GM21529 (cell line): Measurements from ENCODE around the gene FCHSD2.

Experiments
- ATAC-seq: cut with Tn5 transposase; IDR thresholded peaks from one replicate; pipeline ENCODE4 v1.9.1; 2021; ENCODE audit not compliant: unreplicated experiment

The FCHSD2 gene

DNA sequence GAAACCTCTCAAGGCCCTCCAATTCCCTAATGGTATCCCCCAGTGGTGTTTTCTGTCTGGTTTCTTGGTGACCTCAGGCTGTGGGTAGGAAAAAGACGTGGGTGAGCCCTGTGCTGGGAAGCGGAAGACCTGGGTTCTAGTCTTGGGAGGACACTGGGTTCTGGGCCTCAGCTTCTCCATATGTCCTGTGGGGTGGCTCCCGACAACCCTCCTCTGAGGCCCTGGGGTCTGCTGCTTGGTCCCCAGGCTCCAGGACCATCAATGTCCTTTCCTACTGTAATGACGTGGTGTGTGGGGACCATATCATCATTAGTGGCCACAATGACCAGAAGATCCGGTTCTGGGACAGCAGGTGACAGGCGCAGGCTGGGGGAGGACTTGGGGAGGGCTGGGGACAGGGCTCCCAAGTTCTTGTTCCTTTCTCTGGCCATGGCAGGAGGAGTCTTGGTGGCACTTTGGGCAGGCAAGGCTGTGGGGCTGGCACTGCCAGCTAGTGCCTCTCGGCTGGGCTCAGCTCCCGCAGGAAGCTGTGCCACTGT is 315.1 kb downstream of the FCHSD2 start:
- no peak for ATAC-seq

DNA sequence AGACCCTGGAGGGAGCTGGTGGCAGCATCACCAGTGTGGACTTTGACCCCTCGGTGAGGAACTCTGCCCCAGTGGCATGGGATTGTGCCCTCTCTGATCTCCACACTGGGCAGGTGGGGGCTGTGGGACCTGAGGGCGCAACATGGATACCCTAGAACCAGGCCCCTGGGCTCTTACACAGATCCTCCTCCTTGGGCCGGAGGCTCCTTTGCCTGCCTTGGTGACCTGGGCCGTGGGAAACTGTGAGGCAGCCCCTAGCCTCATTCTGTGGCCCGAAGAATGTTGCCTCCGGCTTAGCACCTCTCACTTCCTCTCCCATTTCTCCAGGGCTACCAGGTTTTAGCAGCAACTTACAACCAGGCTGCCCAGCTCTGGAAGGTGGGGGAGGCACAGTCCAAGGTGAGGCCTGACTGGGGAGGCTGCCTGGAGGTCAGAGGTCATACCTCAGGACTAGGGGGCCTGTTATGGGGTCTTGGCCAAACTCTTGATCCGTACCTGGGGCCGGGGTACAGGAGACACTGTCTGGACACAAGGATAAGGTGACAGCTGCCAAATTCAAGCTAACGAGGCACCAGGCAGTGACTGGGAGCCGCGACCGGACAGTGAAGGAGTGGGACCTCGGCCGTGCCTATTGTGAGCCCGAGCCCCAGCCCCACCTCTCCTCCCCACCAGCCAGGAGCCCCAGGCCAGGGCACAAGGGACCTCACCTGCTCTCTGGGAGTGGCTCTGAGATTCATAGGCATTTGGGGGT is 315.8 kb downstream of the FCHSD2 start:
- no peak for ATAC-seq

DNA sequence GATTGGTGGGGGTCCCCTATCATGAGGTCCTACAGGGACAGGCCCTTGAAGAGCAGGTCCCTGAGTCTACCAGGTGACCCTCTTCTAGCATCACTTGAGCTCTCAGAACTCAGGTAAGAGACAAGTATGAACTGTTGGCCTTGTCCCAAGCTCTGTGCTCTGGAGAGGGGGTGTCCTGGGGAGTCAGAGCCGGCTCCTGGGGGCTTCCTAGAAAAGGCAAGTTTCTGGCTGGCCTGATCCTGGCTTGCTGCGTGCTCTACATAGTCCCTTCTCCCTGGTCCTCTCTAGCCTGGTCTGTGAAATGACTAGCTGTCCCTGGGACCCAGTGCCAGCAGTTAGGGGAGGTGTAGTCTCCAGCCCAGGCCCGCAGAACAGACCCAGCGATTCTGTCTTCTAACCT is 316.5 kb downstream of the FCHSD2 start:
- no peak for ATAC-seq

DNA sequence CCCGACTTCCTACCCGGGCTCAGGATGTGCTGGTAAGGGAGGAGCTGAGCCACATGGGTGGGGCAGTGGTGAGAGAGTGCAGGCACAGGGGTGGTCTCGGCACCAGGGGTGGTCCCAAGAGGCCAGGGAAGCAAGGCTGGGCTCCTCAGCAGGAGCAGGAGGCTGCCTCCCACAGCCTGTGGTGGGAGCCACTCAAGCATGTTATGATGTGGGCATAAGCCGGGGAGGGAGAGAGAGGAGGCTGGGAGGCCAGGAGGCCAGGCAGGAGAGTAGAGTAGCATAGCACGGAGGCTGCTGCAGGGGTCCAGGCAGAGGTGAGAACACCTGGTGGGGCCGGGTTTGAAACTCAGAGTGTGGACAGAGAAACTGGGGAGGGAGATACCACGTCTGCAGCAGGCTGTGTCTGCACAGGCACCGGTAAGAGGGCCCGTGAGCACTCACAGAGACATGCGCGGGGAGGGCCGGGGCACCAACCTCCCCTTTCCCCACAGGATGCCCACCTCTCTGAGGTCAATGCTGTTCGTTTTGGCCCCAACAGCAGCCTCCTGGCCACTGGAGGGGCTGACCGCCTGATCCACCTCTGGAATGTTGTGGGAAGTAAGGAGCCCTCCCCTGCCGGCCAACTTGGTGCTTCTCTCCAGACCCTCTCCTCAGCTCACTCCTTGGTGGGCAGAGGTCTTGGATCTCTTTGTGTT is 317.2 kb downstream of the FCHSD2 start:
- ATAC-seq: no peak

DNA sequence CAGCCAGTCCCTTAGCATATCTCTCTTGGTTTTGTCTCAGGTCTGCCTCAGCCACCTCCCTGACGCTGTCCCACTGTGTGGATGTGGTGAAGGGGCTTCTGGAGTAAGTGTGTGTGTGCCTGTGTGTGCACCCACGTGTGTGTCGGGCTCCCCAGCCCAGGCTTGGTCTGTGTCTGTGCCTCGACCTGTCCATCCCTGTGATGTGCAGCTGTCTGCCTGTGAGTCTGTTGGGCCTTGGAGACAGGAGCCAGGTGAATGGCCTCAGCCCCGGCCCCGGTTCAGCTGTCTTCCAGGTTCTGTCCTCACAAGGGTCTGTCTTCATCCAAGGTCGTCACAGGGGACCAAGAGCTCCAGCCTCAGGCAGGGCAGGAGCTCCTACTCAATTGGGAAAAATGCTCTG is 318.1 kb downstream of the FCHSD2 start:
- ATAC-seq: no peak

DNA sequence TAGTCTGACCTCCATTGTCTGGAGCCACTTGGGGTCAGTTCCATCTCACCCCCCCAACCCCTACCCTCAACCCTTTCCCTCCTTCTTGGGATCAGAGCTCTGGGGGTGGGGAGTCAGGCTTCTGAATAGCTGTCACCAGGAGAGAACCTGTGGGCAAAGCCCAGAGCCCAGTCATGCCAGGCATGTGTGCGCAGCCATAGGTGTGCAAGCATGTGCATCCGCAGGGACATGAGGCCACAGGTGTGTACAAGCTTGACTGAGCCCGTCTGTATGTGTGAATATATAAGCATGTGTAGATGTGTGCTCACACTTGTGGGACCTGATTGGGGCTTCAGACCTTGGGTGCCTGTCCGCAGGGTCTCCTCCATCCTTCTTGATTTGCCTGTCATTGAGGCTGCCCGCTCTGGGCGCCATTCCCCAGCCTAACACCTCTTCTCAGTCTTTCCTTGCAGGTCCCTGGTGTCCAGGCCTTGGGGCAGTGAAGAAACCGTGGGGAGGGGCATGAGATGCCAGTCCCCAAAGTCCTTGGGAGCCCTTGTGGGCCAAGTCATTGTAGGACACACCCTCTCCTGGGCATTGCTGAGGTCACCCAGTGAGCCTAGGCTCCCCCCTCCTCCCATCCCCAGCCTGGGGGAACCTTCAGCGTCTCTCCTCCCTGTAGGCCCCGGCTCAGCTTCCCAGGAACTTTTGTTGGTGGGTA is 318.9 kb downstream of the FCHSD2 start:
- ATAC-seq: no peak

DNA sequence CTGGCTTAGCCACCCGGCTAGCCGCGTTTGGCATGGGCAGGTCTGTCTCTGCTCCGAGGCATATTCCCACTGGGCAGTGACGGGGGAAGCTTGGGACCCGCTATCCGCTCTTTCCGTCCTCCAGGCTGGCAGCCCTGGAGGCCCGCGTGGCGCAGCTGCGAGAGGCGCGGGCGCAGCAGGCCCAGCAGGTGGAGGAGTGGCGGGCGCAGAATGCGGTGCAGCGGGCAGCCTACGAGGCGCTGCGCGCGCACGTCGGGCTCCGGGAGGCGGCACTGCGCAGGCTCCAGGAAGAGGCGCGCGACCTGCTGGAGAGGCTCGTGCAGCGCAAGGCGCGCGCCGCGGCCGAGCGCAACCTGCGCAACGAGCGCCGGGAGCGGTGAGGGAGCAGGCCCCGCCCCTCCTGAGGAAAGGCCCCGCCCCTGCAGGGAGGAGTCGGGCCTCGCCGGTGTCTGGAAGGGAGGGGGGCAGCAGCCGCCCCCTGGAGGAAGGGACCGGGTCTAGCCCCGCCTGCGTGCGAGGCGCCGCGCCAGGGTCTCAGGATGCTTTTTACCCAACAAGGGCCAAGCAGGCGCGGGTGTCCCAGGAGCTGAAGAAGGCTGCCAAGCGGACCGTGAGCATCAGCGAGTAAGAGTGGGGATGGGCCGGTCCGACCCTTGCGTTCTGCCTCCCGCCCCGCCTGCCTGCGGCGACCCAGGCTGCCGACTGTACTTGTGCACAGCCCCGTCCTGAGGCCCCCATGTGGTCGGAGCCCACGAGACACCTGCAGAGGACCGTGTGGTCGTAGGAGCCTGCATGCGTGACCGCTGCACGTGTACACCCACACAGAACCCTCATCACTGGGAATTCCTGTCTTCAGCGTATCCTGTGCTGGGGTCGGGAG is 320.0 kb downstream of the FCHSD2 start:
- peak; percentile 64 for ATAC-seq

DNA sequence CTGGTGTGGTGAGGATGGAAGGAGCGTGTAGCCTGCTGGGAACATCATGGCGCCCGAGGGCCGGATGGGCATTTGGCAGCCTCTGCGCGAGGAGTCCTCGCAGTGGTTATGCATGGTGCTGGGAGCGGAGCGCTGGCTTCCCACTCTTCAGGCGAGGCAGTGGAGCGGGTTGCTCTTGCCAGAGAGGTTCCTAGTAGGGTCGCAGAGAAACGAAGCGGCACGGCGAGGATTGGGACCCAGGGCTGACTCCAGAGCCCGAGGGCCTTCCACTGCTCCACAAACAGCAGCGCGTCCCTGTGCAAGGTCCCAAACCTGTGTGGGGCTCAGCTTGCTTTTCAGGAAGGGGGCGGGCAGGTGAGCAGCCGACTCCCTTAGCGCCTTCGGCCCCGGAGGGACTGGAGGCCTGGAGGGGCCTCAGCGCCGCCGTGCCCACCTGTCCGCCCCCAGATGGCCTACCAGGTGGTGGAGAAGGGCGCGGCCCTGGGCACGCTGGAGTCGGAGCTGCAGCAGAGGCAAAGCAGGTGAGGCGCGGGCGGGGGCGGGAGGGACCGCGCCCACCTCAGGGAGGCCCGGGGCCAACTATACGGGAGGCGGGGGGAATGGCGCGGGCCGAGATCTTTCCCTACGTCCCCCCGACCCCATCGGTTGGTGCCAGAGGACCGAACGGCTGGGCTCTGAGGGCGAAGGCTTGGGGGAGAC is 320.7 kb downstream of the FCHSD2 start:
- no peak for ATAC-seq

DNA sequence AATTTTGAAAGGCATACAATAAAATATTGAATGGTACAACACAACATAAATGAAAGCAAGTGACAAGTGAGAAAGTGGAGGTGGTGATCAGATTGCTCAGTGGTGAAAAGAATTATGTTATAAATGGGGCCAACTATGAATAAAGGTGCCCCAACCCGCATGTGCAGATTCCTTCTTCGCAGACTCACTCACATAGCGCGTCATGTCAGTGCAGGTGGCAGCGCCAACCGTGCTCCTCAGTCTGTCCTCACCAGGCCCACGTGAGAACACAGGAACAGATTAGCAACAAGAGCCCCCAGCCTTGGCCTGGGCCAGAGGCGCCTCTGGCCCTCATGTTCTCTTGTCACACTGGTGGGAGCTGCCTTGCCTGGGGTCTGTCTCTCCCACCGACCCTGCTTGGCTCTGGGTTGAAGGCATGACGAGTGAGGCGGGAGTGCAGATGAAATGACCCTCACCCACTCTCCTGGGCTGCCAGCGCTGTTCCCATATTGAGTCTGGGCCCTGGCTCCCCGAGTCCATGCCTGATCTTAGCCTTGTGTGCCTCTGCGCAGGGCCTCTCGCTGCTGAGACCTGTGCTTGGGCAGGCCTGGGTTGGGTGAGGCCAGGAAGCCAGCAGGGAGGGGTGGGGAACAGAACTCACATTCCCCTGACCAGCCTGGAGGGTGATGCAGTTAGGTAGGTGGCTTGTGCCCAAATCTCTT is 321.5 kb downstream of the FCHSD2 start:
- ATAC-seq: no peak

DNA sequence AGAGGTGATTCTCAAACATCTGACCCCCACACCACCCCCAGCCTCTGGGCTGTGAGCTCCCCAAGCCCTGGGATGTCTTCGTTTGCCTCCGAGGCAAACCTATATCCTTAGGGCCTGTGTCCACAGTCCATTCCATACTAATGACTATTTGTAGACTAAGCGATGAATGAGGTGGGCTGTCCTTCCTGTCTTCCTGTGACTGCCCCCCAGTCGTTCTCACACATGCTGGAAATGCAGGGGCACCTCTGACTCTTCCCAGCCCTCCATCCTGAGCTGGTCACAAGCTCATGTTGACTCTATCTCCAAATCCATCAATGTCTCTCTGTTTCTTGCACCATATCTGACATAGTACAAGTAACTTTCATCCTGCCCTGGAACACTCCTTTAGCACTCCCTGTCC is 323.1 kb downstream of the FCHSD2 start:
- no peak for ATAC-seq

DNA sequence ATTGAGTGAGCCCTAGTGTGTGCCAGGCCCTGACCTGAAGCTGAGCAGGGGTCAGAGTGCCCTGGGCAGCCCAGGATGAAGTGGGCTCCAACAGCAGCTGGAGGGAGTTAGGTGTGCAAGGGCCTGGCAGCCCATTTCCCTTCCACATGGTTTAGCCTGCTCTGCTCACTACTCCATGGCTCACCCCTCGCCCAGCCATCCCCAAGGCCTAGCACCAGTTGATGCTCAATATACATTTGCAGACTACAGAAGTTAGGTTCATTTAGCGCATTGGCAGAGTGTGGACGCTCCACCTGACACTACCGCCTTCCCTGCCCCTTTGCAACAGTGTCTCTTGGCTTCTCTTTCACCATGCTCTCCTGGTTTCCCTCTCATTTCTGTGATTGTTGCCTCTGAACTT is 324.2 kb downstream of the FCHSD2 start:
- ATAC-seq: no peak

DNA sequence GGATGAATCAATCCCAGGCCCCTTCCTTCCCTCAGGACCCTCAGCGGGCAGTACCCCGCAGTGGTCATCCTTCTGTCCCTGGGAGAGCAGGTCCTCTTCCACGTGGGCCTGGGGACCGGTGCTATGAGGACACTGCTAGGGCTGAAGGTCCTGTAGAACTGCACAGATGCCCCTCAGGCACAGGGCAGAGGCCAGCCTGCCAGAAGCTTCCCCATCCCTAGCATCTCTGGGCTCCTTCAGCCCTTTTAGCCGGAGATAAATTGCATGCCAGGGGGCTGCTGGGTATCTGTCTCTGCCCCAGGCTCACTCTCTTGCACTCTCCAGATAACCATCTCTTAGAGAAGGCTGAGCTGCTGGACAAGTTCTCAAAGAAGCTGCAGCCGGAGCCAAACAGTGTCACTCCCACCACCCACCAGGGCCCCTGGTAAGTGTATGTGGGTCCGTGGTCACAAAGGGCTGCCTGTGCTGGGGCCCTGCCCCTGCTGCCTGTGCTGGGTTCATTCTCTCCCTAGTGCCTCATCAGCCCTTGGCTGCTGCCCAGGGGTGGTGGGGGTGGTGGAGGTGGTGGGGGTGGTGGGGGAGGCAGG is 325.6 kb downstream of the FCHSD2 start:
- ATAC-seq: no peak

DNA sequence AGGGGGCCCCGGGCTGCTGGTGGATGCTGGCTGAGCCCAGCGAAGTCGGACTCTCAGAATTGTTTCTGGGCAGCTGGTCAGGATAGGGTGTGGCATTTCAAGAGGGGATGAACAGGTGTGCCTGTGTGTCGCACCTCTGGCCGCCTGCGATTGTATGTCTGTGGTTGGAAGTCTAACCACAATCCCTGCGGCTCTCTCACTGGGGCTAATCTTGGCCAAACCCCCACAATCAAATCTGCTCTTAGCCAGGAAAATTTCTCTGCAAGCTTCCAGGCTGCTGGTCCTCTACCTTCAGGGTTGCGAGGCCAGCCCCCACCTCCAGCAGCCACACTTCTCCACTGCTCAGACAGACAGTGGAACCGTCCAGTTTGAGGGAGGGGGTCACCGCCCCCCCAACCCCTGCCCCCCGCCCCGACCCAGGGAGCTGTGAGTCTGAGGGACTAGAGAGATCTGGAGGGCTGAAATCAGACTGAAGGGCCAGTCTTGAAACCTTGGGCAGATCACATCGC is 327.0 kb downstream of the FCHSD2 start:
- no peak for ATAC-seq

DNA sequence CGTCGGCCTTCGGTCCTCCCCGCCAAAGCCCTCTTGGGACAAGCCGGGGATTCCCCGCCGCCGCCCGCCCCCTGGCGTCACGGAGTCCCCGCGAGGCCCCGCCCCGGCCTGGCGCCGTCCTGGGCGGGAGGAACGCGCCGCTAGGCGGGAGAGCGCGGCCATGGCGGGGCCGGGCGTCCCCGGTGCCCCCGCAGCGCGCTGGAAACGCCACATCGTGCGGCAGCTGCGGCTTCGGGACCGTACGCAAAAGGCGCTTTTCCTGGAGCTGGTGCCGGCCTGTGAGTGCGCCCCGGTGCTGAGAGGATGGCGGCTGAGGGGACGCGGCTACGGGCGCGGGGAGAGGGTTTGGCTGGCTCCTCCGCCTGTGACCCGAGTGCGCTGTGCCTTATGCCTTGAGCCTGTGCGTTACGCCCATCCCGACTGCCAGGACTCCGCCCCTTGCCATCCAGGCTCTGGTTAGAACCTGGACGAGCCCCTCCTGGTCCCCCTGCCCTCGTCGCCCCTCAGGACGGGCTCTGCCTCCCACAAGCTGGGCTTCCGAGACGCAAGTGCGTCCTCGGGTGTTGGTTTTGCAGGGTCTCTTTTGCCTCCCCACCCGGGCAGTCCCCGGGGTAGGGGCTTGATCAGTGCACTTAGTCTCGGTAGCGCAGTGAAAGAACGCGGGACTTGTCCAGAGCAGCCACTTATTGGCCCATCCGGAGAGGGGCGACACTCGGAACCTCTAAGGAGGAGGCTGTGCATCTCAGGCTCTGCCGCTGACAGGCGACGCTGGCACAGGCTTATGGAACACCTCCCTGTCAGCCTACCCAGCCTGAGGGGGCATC is 327.6 kb downstream of the FCHSD2 start, which contains the start of gene ATG16L2:
ATG16L2 (plus strand) TSS at position 126 of the 824 bp plus-strand sequence; CDS start at position 161, 35 bp downstream.
- ATAC-seq: peak; percentile 49

DNA sequence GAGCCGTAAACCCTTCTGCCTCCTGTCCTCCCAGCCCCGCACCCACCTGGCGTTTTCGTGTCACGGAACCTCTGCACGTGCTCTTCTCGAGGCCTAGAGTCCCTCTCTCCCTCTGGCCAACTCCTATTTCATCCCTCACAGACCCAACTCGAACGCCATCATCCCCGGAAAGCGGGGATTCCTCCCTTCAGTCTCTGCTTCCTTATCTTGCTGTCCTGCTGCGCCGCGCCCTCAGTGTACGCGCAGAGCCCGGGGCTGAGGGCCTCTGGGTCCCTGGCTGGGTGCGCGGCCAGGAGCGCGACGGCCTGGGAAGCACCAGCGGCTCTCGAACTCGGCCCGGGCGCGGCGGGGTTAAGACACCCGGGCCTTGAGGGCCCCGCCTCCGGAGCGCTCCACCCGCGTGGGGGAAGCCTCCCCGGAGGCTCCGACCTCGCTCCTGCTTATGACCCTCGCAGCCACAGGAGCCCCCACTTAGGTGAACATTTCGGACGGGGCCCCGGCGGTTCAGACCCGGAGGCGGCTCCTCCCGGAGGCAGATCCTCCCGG is 328.3 kb downstream of the FCHSD2 start:
- peak; percentile 44 for ATAC-seq

DNA sequence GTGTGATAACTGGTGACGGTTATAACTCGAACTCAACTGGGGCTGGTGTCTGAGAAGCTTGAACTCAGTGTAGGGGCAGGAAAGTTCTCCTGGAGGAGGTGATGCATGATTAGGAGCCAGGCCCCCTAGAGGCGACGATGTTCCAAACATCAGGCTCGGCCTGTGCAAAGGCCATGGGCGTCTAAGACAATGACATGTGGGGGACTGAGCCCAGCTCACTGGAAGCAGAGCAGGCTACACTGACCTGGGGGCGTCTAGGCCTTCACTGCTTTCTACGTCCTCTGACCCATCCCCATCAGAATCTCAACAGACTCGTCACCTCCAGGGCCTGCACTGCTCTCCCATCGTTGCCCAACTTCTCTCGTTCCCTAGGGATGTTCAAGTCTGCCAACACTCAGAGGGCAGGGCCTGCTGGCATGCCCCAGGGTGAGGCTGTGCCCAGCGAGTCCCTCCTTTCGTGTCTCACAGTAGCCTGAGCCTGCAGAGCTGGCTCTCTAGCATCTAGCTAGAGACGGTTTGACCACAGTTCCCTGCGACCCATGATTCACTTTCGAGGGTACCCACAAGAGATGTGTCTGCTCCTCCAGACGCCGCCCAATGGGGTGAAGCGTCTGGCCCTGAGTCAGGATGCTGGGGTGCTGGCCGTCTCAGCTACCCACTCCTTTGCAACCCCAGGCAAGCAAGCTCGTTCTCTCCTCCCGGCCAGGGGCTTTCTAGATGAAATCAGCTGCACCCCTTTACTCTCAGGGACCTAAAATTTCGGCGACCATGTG is 329.0 kb downstream of the FCHSD2 start:
- ATAC-seq: peak; percentile 40

DNA sequence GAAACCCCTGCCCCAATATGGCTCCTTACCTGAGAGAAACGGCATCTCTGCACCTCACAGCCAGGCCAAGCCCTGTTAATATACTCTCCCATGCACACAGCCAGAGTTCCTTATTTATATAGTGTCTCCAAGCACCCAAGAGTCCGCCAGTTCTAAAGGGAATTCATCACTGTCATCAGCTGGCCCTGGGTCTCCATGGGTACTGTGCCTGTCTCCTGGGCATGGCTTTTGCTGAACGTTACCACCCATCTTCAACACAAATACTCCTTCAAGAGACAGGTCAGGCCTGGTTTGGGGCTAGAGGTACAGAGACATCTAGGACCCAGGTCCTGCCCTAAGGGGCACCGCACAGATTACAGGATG is 329.5 kb downstream of the FCHSD2 start:
- ATAC-seq: no peak
